CD4-positive, alpha-beta T cell treated with Interleukin-6 at 100 ng/mL for 8 hours (primary cell): ENCODE data around the gene RCBTB2.
"Not testable (repeated sequence)": the region's sequence is repeated elsewhere in the genome, so short reads cannot be mapped to it uniquely, and the experiment has no call there.

Experiments
- DNase-seq: peaks from one replicate; pipeline ENCODE4 v3.0.0-alpha.2; 2020; ENCODE audit warnings: mixed read lengths, low spot score

Gene RCBTB2

DNA sequence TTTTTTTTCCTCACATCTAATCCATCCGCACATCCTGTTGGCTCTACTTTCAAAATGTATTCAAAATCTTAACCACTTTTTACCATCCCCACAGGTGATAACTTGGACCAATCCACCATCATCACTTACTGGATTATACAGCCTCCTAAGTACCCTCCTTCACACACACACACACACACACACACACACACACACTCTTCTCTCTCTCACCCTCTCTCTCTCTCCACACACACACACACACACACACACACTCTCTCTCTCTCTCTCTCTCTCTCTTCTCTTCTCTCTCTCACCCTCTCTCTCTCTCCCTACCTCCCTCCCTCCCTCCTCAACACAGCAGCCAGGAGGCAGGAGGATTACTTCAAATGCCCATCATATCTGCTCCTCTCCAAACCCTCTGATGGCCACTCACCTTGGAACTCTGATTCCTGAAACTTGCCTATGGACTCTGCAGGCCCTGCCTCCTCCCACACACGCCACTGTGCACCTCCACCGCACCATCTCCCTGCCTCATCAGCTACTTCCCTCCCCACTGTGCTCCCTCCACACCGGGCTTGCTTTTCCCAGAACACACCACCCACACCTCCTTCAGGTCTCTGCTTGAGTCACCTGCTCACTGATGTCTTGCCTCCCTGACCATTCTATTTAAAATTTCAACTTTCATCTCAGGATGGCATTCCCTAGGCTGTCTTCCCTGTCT is 39.7 kb downstream of the RCBTB2 start:
- peak; percentile 35 for DNase-seq

DNA sequence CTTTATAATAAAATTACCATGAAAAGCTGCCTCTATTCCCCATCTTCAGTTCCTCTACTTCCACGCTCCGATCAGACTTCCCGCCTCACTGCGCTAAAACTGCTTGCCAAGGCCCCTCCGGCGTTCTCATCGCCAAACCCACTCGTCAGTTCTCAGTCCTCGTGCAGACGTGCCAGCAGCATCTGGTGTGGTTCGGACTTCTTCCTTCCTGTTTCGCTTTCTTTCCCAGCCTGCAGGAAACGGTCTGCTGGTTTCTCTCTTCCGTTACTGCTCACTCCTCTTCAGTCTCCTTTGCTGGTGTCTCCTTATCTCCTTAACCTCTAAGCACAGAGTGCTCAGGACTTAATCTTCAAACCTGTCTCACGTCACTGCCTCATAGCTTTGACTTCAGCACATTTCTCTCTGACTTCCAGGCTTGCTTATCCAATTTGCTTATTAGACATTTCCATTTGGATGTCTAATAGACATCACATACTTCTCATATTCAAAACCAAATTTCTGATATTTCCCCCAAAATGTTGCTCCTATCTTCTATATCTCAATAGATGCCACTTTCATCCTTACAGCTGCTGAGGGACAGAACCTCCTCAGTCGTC is 40.3 kb downstream of the RCBTB2 start:
- peak; percentile 84 for DNase-seq

DNA sequence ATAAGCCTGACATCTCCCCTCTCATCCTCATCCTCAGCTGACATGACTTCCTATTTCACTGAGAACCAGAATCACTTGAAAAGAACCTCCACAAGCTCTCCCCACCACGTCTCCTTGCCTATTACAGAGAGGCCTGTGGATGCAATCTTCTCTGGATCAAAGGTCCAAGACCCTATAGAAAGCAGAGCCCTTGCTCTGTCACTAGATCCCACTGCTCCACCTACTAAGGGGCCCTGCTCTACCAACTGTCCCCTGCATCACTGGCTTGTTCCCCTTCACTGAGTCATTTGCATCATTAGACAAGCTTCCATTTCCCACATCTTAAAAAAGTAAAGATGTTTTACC is 40.8 kb downstream of the RCBTB2 start:
- DNase-seq = no peak

DNA sequence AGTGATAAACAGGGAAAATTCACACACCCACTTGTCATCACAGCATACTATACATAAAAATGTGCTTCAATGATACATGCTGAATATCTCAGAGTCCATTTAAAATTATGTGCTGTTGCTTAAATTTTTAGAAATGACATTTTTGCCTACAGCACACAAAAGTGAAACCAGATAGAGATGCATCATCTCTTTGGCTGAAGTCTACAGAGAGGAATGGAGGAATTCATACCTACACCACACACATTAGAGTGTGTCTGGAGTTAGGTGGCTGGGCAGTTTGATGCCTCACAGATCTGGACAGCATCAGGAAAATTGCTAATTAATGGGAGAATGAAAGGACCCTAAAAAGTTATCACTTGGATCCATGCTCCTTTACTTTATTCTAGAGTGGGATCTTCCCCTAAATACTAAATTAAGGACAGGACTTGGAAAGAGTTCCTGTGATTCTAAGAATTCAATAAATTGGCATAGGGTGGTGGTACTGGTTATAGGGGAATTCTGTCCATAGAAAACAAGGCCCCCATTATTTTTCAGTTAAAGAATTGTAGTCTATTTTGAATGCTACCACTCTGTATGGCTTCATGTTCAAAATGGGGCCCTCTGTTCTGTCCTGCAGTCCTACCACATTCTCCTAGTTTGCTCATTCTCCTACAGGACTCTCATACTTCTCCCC is 41.3 kb downstream of the RCBTB2 start:
- DNase-seq = no peak

DNA sequence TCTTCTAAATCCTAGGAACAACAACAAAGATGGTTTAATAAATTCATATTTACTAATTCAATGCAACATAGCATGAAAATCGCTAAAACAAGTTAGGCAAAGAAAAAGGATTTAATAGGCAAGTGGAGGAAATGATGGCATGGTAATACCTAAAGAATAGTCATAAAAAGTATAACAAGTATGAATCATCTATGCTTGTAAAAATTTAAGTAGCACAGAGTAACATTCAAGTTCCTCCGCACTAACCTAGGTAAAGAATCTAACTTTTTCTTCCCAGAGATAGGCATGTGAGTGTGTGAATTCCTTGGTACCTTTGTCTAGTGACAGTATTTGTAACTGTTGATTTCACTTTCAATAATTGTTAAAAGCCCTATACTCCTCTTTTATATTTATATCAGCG is 42.6 kb downstream of the RCBTB2 start:
- DNase-seq = no peak

DNA sequence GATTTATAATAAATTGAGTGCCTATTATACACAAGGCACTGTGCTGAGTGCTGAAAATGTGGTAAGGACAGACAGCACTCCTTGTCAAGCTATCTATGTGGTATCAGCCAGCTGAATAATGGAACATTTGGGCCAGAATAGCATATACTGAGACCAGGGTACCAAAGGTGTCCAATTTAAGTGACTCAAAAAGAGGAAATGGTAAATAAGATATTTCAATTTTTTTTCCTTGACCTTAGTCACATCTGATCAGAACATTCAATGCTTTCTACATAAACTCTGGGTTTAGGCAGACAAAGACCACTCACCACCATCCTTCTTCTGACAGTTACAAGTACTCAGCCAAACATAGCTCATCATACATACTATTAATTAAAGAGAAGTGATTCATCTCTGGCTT is 43.2 kb downstream of the RCBTB2 start:
- DNase-seq = no peak

DNA sequence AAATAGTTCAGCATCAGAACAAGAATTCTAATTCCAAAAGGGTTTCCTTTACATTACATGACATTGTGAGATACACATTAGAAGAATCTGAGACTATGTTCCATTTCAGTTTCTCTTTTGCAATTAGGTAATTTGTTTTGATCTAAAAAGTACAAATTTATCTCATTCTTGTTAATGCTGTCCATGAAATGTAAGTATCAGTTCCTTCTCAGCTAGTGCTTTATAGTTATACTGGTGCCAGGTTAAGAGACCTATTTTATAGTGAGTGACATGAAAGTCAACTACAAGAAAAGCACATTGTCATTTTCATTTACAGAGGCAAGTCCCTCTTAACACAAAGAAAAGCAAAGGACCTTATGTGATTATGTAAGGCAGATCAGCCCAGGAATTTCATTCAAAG is 43.9 kb downstream of the RCBTB2 start:
- DNase-seq = no peak

DNA sequence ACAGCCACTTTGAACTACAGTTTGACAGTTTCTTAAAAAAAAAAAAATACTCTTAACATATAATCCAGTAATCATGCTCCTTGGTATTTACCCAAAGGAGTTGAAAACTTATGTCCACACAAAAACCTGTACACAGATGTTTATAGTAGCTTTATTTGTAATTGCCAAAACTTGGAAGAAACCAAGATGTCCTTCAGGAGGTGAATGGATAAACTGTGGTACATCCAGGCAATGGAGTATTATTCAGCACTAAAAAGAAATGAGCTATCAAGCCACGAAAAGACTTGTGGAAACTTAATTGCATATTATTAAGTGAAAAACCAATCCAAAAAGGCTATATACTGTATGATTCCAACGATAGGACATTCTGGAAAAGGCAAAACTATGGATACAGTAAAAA is 44.9 kb downstream of the RCBTB2 start:
- no peak for DNase-seq

DNA sequence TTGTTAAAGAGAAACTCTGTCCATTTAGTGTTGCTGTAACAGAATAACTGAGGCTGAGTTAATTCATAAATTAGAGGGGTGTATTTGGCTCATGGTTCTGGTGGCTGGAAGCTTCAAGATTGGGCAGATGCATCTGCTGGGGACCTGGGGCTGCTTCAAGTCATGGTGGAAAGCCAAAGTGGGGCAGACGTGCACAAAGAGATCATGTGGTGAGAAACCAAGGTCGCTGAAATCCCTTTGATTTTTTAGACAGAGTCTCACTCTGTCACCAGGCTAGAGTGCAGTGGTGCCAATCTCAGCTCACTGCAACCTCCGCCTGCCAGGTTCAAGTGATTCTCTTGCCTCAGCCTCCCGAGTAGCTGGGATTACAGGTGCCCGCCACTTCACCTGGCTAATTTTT is 46.0 kb downstream of the RCBTB2 start:
- DNase-seq = no peak

DNA sequence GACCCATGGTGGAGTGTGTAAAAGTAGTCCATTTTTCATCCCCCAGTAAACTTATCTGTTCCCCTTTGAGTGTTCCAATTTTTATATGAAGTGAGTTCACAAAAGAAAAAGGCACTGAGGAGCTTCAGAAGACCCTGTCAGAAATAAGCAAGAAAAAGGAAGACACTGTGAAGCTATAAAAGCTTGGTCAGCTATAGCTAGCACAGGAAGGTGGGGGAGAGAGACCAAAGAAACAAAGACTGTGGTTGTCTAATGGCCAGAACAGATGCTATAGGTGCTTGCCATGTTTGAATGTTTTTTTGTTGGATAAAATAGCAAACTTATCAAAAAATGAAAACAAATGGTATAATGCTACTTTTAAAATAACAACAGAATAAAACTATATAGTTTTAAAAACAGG is 46.5 kb downstream of the RCBTB2 start:
- DNase-seq = no peak

DNA sequence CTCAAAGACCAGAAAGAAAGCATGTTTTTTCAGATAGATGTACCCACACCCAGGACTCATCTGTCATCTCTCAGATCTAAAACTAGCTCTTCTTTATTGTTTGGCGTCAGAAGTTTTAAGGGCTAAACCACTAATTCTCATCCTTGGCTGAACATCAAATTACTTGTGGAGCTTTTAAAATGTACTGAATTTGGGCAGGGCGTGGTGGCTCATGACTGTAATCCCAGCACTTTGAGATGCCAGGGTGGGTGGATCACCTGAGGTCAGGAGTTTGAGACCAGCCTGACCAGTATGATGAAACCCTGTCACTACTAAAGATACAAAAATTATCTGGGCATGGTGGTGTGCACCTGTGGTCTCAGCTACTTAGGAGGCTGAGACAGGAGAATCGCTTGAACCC is 47.4 kb downstream of the RCBTB2 start:
- DNase-seq = no peak

DNA sequence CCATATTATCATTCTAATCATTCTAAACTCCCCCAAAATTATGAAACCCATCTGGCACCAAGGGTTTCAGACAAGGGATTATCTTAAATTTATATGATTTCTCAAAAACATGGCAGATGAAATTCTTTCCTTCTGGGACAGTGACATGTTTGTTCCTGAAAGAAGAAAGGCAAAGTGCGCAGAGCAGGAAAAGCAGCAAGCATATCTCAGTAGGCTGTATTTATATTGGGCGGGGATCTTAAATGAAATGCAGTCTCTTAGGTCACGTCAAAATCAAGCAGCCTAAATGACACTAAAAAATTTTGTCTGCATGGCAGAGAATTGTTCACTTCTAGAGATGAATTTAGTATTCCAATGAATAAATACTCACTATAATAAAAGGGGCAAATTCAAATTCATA is 49.3 kb downstream of the RCBTB2 start:
- DNase-seq = no peak

DNA sequence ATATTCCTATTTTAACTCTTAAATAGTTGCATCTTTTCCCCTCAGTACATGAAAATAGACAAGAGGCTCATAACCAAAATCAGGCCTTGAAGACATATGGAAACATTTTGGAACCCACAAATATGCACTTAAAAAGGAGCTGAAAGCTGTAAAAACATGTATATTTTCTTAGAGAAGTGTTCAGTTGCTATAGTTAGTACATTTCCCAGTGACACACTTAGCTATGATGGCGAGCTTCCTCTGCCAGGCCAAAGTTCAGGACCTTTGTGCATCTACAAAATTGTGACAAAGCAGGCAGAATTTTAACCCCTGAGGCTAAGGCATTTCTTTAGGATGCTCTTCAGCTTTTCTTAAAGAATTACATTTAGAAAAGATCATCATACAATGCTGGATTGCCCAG is 54.5 kb downstream of the RCBTB2 start:
- DNase-seq = no peak

DNA sequence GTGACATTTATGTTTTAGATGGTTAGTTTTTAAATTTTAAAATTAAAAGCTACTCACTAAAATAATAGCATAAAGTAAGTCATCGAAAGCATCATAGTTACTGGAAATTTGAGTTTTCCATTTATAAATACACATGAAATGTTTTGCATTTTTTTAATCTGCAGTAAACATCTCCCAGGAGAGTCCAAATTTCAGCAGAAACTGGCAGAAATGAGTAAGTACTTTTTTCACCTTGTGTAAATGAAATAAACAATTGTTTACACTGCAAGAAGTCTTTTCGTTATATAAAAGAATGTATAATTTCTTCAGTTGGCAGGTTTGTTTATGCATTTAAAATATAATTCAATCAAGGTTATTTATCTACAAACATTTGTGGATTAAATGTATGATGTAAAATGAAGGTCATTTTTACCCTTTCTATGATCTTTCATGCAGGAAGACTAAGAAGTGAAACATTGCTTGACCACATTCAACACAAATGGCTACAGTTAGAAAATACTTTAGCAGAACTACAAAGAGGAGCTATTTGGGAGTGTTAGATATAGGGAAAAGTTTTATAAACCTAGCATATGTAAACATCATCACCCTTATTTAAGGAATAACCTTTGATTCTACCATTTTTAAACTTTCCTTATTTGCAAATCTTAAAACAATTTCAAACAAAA is 55.6 kb downstream of the RCBTB2 start:
- no peak for DNase-seq

DNA sequence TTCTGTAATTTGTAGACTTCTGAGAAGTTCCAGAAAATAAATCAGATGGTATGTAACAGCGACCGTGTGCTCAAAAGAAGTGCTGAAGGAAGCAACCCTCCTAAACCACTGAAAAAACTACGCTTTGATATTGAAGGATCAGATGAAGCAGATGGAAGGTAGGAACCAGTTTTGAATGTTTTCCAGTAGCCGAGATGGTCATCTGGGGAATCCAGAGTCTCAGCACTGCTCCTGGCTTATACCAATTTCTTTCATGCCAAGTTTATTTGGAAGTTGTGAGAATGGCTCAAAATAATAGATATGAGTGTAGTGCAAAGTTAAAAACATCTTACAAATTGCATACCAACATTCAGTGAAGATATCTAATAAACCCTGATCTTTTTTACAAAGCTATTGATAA is 56.2 kb downstream of the RCBTB2 start:
- DNase-seq = no peak

DNA sequence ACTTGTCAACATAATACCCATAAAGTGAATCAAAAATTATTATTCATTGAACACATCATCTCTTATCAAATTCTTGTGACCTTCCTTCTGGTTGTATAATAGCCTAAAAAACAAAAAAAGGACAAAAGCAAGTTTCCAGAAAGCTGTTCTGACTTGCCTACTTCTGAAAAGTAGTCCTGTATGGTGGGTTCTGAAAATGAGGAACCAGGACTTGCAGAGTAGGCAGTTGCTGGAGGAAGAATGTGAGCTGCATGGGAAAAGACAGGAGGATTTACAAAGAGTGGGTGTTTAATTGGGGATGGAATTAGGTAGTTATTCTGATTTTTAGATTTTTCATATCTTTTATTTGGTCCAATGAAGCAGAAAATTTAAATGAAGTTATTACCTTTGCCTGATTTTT is 56.7 kb downstream of the RCBTB2 start:
- DNase-seq = no peak

DNA sequence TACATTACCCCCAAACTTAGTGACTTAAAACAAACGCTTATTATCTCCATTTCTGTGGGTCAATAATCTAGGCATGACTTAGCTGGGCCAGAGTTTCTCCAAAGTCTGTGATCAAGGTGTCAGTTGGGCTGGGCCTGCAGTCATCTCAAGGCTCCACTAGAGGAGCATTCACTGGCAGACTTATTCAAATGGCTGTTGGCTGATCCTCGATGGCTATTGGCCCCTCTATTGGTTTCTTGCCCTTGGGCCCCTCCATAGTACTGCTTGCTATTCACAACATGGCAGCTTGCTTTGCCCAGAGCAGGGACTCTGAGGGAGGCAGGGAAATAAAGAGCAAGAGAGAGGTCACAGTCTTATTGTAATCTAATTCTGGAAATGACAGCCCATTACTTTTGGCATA is 57.6 kb downstream of the RCBTB2 start:
- DNase-seq = no peak

DNA sequence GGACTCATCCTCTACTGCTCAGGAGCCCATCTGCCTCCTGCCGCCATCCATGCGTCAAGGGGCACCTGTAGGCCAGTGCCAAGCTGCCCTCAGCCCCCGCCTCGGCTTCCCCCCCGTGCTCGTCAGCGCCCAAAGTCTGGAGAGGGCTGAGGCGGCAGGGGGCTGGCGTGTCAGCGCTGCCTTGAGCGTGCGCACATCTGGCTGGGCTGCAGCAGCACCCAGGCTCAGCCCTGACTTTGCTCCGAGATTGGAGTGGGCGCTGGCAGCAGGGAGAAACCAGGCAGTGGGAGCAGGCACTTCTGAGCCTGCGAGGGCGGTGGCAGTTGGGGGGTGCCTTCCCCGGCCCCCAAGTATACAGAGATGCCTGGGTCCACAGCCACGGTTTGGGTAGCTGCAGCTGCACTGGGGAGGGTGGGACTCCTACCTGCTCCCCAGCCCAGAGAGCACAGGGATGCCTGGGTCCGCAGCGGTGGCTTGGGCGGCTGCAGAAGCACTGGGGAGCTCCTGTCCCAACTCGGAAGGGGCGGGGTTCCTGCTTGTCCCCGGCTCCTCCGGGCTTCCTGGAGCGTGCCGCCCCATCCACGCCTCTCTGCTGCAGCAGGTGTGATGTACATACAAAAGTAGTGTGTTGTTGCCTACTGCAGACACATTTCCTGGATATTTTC is 75.2 kb downstream of the RCBTB2 start:
- no peak for DNase-seq

DNA sequence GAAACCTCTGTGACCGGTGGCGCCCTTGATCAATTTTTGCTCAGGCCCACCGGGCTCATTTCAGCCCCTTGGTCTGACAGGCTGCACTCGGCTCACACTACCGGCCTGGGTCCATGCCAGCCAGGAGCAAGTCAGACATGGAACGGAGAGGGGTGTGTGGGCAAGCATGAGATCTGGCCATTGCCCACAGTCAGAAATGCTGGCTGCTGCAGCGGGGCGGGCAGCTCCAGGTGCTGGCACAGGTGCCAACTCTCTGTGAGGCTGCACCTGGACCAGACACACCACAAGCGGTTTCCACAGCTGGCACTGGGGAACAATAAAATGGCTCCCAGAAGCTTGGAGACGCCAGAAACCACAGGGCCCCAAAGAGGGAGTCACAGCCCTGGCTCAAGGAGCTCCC is 76.3 kb downstream of the RCBTB2 start:
- no peak for DNase-seq

DNA sequence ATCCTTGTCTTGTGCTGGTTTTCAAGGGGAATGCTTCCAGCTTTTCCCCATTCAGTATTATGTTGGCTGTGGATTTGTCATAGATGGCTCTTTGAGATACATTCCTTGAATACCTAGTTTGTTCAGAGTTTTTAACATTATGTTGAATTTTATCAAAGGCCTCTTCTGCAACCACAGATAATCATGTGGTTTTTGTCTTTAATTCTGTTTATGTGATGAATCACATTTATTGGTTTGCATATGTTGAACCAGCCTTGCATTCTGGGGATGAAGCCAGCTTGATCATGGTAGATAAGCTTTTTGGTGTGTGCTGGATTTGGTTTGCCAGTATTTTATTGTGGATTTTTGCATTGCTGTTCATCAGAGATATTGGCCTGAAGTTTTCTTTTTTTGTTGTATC is 81.7 kb downstream of the RCBTB2 start:
- DNase-seq = not testable (repeated sequence)

DNA sequence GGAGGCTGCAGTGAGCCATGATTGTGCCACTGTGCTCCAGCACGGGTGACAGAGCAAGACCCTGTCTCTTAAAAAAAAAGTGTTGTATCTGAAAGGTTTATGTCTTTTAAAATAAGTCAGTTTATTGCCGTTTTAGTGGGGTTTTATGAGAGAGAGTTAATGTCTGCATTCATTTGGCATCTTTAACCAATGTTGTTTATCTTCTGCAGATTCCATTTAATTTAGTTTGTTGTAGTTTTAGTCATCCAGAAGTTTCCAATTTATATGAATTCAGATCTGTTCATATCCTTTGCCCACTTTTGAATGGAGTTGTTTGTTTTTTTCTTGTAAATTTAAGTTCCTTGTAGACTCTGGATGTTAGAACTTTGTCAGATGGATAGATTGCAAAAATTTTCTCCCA is 83.2 kb downstream of the RCBTB2 start:
- DNase-seq = no peak

DNA sequence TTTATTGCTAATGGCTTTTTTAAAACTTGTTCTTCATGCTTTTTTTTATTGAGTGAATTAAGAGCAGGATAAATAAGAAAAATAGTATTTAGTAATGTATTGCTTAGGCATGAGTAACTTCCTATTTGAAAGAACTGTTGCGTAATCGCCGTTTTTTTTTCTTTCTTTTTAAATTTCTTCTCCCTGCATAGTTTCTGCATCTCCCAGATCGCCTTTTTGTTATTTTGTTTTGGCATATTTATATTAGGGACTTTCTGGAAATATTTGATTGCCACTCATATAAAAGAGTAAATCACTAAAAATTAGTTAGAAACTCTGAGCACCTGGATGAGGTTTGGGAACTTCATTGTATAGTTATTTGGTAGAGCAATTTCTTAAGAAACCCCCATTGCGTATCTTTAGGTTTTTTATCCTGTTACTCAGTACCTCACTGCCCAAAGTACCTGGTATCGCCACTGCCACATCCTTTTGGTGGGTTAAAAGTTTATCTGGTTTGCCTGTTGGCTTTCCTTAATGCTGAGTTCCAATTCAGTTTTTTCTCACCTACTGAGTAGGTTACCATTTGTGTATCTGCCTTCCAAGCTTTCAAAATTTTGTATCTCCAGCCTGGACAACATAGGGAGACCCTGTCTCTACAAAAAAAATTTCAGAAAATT is 83.8 kb downstream of the RCBTB2 start:
- no peak for DNase-seq
